GM19372 (cell line): Measurements from ENCODE around the gene ARFRP1.
"Not testable (repeated sequence)": the region's sequence is repeated elsewhere in the genome, so short reads cannot be mapped to it uniquely, and the experiment has no call there.

ENCODE experiments used
- ATAC-seq: cut with Tn5 transposase; IDR thresholded peaks from one replicate; pipeline ENCODE4 v1.9.1; 2021; ENCODE audit warnings: mild to moderate bottlenecking, low read depth, moderate library complexity; ENCODE audit not compliant: unreplicated experiment

Gene ARFRP1

DNA sequence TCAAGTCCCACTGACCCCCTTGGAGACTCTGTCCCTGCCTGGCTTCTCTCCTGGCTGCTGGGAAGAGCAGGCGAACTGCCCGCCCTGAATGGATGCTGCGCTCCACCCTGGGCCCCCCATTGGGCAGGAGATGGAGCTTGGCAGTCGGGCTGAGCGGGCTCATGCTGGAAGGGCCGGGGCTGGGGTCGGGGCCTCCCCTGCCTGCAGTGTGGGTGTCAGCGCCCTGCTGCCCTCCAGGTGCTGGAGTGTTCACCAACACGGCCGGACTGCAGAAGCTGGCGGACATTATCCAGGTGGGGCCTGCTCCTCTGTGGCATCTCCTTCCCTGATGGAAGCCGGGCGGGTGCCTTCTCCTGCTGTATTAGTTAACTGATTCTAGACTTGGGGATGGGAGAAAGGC, 27.3 kb downstream of the ARFRP1 start:
- ATAC-seq: no peak

DNA sequence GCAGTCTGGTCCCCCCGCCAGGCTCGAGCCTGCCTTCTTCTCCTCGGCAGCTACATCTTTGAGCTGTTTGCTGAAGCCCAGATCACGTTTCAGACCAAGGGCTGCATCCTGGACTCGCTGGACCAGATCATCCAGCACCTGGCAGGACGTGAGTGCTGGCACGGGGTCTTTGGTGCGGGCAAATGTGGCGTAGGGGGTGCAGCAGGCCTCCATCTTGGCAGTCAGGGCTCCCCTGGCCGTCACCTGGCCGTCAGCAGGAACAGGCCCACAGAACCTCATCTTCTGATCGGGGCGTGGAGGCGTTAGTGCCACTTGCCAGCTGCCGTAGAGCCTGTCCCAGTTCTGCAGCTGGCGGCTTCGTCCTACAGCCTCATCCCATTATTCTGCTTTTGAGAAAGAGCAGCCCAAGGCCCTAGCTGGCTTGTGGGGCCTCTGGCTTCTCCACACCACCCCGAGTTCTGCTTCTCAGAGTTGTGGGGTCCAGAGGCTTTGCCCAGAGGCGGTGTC, 27.9 kb downstream of the ARFRP1 start:
- ATAC-seq: no peak

GRCh38 chr20:63678667-63679465, 28.9 kb downstream of the ARFRP1 start:
- no peak for ATAC-seq

GRCh38 chr20:63678071-63678470, 29.7 kb downstream of the ARFRP1 start:
- no peak for ATAC-seq

DNA sequence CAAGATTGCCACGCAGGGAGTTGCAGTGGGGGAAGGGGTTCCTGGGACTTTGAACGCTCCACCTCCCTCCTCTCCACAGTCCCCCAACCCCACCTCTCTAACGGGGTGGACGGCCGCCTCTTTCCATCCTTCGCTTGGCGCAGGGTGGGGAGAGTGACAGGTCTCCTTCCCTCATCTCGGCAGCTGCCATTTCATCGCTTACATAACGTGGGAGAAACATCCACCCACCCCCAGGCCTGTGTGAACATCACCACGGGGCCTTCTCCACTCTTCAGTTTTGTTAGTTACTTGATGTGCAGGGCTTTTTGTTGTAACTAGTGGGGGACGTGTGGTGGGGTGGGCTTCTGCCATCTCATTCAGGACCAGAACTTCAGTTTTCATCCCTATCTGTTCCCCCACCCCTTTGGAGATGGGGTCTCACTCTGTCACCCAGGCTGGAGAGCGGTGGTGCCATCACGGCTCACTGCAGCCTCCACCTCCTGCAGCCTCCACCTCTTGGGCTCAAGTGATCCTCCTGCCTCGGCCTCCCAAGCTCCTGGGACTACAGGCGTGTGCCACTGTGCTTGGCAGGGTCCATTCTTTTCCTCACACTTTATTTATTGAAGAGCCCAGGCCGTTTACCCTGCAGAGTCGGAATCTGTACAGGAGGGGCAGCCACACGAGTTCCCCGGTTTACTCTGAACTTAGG, 32.0 kb downstream of the ARFRP1 start:
- ATAC-seq: no peak

GRCh38 chr20:63673951-63674350, 33.8 kb downstream of the ARFRP1 start:
- ATAC-seq: no peak

- no peak for ATAC-seq
These were observed 35.1 kb downstream of the ARFRP1 start for GRCh38 chr20:63672666-63673065.

- ATAC-seq: not testable (repeated sequence)
These were observed 36.1 kb downstream of the ARFRP1 start for GRCh38 chr20:63671695-63672094.

- no peak for ATAC-seq
These were observed 39.4 kb downstream of the ARFRP1 start for GRCh38 chr20:63668351-63668750.

- no peak for ATAC-seq
These were observed 39.9 kb downstream of the ARFRP1 start for GRCh38 chr20:63667858-63668257.

- ATAC-seq: no peak
These were observed 42.1 kb downstream of the ARFRP1 start for GRCh38 chr20:63665708-63666107.

- no peak for ATAC-seq
These were observed 42.7 kb downstream of the ARFRP1 start for GRCh38 chr20:63664861-63665594.

DNA sequence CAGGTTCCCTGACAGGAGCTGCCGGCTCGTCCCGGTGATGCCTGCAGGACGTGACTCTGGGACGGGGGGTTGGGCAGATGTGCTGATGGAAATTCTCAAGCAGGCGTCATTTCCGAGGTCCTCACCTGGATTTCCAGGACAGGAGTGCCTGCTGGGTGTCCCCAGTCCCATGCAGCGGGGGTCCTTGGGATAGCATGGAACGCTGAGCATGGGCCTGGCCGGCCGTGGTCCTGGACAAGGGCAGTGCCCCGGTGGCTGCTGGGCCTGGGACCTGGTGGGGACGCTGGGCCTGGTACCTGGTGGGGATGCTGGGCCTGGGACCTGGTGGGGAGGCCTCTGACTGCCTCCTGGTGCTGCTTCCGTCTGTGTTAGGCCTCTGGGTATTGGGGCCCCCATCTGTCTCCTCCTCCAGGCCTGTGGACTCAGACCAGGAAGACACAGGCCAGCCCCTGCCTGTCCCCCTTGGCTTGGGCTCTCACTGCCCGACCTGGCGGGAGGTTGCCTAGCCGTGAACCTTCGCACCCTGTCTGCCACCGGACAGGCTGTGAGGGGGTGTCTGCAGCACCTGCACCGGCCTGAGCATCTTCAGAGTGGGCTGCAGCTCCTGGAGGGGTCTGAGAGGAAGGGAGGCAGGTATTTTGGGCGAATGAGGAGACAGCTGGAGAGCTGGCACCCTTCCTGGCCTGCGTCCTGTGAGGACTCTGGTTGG, 43.5 kb downstream of the ARFRP1 start:
- ATAC-seq: no peak

DNA sequence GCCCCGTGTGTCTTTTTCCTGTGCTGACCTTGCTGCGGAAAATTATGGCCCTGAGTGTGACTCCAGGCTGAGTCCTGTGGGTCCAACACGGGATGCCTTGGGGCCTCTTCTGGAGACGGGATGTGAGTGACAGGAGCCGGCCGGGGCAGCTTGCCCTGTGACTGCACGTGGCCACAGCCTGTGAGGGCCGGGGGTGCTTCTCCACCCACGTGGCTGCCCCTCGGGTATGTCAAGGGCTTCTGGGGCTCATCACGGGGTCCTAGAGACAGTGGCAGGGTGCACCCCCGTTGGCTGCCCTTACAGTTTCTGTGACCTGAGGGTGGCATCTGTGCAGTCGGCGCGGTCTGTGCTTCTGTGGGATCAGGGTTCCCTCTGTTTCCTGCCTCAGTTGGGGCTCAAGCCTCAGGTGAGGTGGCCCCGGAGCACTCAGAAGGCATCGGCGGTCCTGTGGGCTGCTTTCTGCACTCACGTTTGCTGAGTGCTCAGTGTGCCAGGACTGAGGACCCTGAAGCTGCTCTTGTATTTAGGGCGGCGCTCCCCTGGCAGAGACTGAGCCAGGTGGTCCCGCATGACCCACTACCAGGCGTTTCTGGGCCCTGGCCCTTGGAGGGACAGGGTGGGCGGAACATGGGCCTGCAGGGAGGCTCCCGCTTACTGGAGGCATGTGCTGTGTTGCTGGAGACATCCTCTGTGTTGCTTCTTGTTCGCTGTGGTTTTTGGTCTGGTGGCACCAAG, 44.3 kb downstream of the ARFRP1 start:
- no peak for ATAC-seq

DNA sequence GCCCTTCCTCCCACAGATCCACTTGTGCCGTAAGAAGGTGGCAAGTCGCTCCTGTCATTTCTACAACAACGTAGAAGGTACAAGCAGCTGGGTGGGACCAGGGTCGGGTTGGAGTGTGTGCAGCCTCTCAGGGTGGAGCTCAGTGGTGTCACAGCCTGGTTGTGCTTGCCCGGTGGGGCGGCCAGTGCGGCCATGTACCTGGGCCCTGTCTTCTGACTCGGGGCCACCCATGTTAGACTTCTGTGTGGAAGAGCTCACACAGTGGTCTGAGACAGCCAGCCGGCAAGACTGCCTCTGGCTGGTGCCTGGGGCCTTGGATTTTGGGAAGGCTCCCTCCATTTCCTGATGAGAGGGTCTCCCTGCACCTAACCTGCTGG, 45.0 kb downstream of the ARFRP1 start:
- no peak for ATAC-seq

DNA sequence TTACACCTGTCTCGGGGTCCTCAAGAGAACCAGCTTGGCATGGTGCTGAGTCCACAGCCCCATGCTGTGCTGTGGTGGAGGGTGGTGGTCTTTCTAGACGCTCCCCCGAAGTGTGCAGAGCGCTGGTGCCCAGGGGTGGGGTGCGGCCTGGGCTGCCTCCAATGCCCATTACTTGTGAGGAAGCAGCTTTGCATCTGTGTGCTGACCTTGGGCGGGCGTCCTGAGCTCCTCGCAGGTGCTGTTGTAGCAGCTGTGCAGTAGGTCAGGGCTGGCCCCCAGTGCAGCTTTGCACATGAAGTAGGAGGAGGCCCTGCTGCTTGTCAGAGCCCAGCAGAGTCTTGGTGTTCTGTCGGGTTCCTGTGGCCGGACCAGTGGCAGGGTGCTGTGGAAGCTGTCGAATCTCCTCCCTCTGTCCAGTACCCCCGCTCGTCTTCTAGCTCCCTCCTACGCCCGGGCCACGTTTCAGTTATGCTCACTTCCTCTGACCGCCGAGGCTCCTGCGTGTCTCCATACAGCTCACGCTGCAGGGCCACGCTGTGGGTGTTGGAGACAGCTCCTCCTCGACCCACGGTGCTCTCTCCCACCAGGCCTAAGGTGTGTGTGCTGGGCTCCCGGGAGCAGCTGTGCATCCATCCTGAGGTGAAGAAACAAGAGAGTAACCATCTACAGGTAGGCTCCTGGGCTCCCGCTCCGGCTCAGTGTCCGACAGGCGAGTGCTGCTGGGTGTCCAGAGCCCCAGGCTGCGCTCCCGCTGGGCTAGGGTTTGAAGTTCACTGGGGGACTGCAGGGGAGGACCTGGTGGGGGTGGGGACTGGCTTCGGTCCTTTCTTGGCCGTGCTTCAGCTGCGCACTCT, 45.6 kb downstream of the ARFRP1 start:
- ATAC-seq: no peak

- no peak for ATAC-seq
These were observed 46.7 kb downstream of the ARFRP1 start for GRCh38 chr20:63661108-63661507.

- ATAC-seq: no peak
These were observed 47.2 kb downstream of the ARFRP1 start for GRCh38 chr20:63660622-63661021.

DNA sequence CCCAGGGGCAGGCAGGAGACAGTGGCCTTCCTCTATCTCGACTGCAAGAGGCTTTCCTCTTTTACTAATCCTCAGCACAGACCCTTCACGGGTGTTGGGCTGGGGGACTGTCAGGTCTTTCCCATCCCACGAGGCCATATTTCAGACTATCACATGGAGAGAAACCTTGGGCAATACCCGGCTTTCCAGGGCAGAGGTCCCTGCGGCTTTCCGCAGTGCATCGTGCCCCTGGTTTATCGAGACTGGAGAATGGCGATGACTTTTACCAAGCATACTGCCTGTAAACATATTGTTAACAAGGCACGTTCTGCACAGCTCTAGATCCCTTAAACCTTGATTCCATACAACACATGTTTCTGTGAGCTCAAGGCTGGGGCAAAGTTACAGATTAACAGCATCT, 47.6 kb downstream of the ARFRP1 start:
- ATAC-seq: not testable (repeated sequence)
